Activated B cell treated with CpG ODN at 0.5 μM for 24 hours (primary cell): ENCODE results near the gene FBH1. TPM values are rescaled to one million over a fixed set of nuclear protein-coding genes. Genes with fewer than 3 reads are reported as not detected.
"Not testable (repeated sequence)": the region's sequence is repeated elsewhere in the genome, so short reads cannot be mapped to it uniquely, and the experiment has no call there.

Experiments
- ATAC-seq: fragments of 200-7000 bp; cut with Tn5 transposase; one replicate; pipeline ENCODE4 v1.10.0; 2021; ENCODE audit warnings: low read depth, mild to moderate bottlenecking, moderate library complexity
- CTCF ChIA-PET: fragments of 350-600 bp; sonication (Branson Sonifier 250); formaldehyde crosslinking; loops from one replicate; lab custom pipeline; 2021; ENCODE audit warnings: antibody characterized with exemption; lab: Charles Lee
- POLR2A ChIA-PET: fragments of 350-600 bp; sonication (Branson Sonifier 250); formaldehyde crosslinking; loops from one replicate; lab custom pipeline; 2021; ENCODE audit warnings: antibody characterized with exemption; lab: Charles Lee
- DNase-seq: peaks from one replicate; pipeline ENCODE4 v3.0.0; 2022
- H3K27ac Mint-ChIP-seq: one replicate; pipeline ENCODE4 v1.8.0; 2020; ENCODE audit warnings: mixed read lengths
- H3K27me3 Mint-ChIP-seq: one replicate; pipeline ENCODE4 v1.8.0; 2021; ENCODE audit warnings: mixed read lengths
- H3K36me3 Mint-ChIP-seq: one replicate; pipeline ENCODE4 v1.8.0; 2021; ENCODE audit warnings: low read depth, mixed read lengths
- H3K4me1 Mint-ChIP-seq: one replicate; pipeline ENCODE4 v1.8.0; 2021; ENCODE audit warnings: mixed read lengths
- H3K4me3 Mint-ChIP-seq: one replicate; pipeline ENCODE4 v1.8.0; 2020; ENCODE audit warnings: mild to moderate bottlenecking, mixed read lengths
- H3K9me3 Mint-ChIP-seq: one replicate; pipeline ENCODE4 v1.8.0; 2020; ENCODE audit warnings: mixed read lengths
- CTCF ChIP-seq: fragments of 200-600 bp; IDR thresholded peaks from one replicate; pipeline ENCODE4 v1.8.0; 2022; ENCODE audit warnings: antibody characterized with exemption, mild to moderate bottlenecking
- intact Hi-C: fragments of 100-400 bp; cut with micrococcal nuclease; formaldehyde crosslinking; loops from one replicate; pipeline ENCODE4 v1.15.1; 2024
- total RNA-seq: library from RNA; stranded (reverse); gene quantifications from 2 replicates; pipeline ENCODE4 v1.2.3, GENCODE V29; 2022

The FBH1 gene
- total RNA-seq, 1 donor from 2014 or later: 65.5 TPM

- DNase-seq: no peak
- H3K27ac Mint-ChIP-seq: no peak overlapping the region
- H3K36me3 Mint-ChIP-seq: peaks cover 6% of the 10 kb centered on the region
- no peaks in the 10 kb centered on the region for H3K27me3 Mint-ChIP-seq
- TF ChIP-seq CTCF: no peak
- intact Hi-C loops: no loop called here
- ATAC-seq: no peak
- POLR2A ChIA-PET: interaction anchor here (0.8 to 1.4 kb wide), 4 partner anchors 30 to 45 kb away, joined by 3 to 5 read pairs (median 4); partner anchors contain the start of gene GDI2
- H3K9me3 Mint-ChIP-seq: no peaks in the 10 kb centered on the region
- CTCF ChIA-PET: no interaction called here
- no peak overlapping the region for H3K4me3 Mint-ChIP-seq
- peaks cover 32% of the 10 kb centered on the region for H3K4me1 Mint-ChIP-seq
These were observed 31.2 kb upstream of the FBH1 start for GRCh38 chr10:5858811-5859210.

- ChIA-PET POLR2A (interaction anchor here (0.7 to 5.0 kb wide), 5 partner anchors 16 to 206 kb away, joined by 3 to 46 read pairs (median 3); partner anchors contain the start of gene GDI2), CTCF (no interaction called here)
- no peak for ATAC-seq
- Mint-ChIP-seq H3K4me3 (no peak overlapping the region), H3K36me3 (peaks cover 6% of the 10 kb centered on the region), H3K9me3 (no peaks in the 10 kb centered on the region), H3K4me1 (peaks cover 26% of the 10 kb centered on the region), H3K27ac (peak overlapping the region; percentile 20), H3K27me3 (no peaks in the 10 kb centered on the region)
- TF ChIP-seq CTCF: no peak
- intact Hi-C loops: no loop called here
- no peak for DNase-seq
These were observed 30.0 kb upstream of the FBH1 start for GRCh38 chr10:5860066-5860465.

GRCh38 chr10:5862360-5862961, 27.6 kb upstream of the FBH1 start:
- intact Hi-C loops: loop anchor here (1.0 kb wide), 2 partner anchors 10 to 11 kb away; no protein-coding TSS in a partner anchor
- ATAC-seq: peak; percentile 71
- Mint-ChIP-seq H3K27me3 (no peaks in the 10 kb centered on the region), H3K9me3 (no peaks in the 10 kb centered on the region), H3K27ac (peak overlapping the region; percentile 87), H3K36me3 (peaks cover 6% of the 10 kb centered on the region), H3K4me3 (peak overlapping the region; percentile 61), H3K4me1 (peaks cover 41% of the 10 kb centered on the region)
- POLR2A ChIA-PET: interaction anchor here (0.5 to 5.0 kb wide), 11 partner anchors 10 to 1830 kb away, joined by 3 to 46 read pairs (median 9); partner anchors contain the start of genes ANKRD16, FBH1 and GDI2
- CTCF ChIA-PET: interaction anchor here (0.7 to 2.0 kb wide), 5 partner anchors 11 to 44 kb away, joined by 3 to 8 read pairs (median 4); partner anchors contain the start of gene ANKRD16
- no peak for DNase-seq
- TF ChIP-seq CTCF: no peak

- intact Hi-C loops: loop anchor here (1.0 kb wide), 2 partner anchors 10 to 11 kb away; no protein-coding TSS in a partner anchor
- CTCF ChIA-PET: interaction anchor here (0.7 to 1.2 kb wide), 3 partner anchors 18 to 45 kb away, joined by 3 to 8 read pairs (median 3); partner anchors contain the start of gene ANKRD16
- DNase-seq, H3K36me3 Mint-ChIP-seq, H3K27me3 Mint-ChIP-seq, H3K4me3 Mint-ChIP-seq, H3K9me3 Mint-ChIP-seq, ATAC-seq: not testable (repeated sequence)
- POLR2A ChIA-PET: interaction anchor here (0.6 to 5.0 kb wide), 11 partner anchors 11 to 161 kb away, joined by 3 to 46 read pairs (median 9); partner anchors contain the start of genes ANKRD16, FBH1 and GDI2
- peak overlapping the region; percentile 87 for H3K27ac Mint-ChIP-seq
- peaks cover 44% of the 10 kb centered on the region for H3K4me1 Mint-ChIP-seq
These were observed 26.9 kb upstream of the FBH1 start for GRCh38 chr10:5862981-5863685.

- H3K36me3 Mint-ChIP-seq, ATAC-seq, H3K9me3 Mint-ChIP-seq, intact Hi-C loops, H3K27me3 Mint-ChIP-seq, CTCF ChIA-PET, DNase-seq: not testable (repeated sequence)
- Mint-ChIP-seq H3K27ac (peak overlapping the region; percentile 65), H3K4me1 (peaks cover 44% of the 10 kb centered on the region), H3K4me3 (peak overlapping the region; percentile 67)
- POLR2A ChIA-PET: interaction anchor here (0.6 to 3.9 kb wide), 3 partner anchors 23 to 284 kb away, joined by 3 to 21 read pairs (median 5); partner anchors contain the start of genes ANKRD16 and GDI2
These were observed 23.5 kb upstream of the FBH1 start for GRCh38 chr10:5866451-5867081.

- H3K9me3 Mint-ChIP-seq, H3K27me3 Mint-ChIP-seq, intact Hi-C loops, H3K36me3 Mint-ChIP-seq, ATAC-seq, H3K4me3 Mint-ChIP-seq, CTCF ChIA-PET, DNase-seq: not testable (repeated sequence)
- Mint-ChIP-seq H3K27ac (peak overlapping the region; percentile 65), H3K4me1 (peaks cover 44% of the 10 kb centered on the region)
- POLR2A ChIA-PET: interaction anchor here (0.6 to 3.9 kb wide), 3 partner anchors 23 to 285 kb away, joined by 3 to 21 read pairs (median 5); partner anchors contain the start of genes ANKRD16 and GDI2
These were observed 22.9 kb upstream of the FBH1 start for GRCh38 chr10:5867091-5867615.

GRCh38 chr10:5868383-5868782, 21.7 kb upstream of the FBH1 start:
- H3K27ac Mint-ChIP-seq, CTCF ChIA-PET, H3K9me3 Mint-ChIP-seq, intact Hi-C loops, H3K36me3 Mint-ChIP-seq, DNase-seq, H3K27me3 Mint-ChIP-seq, H3K4me3 Mint-ChIP-seq, ATAC-seq: not testable (repeated sequence)
- H3K4me1 Mint-ChIP-seq: peaks cover 38% of the 10 kb centered on the region
- POLR2A ChIA-PET: interaction anchor here (0.8 to 3.9 kb wide), 5 partner anchors 16 to 182 kb away, joined by 3 to 21 read pairs (median 7); partner anchors contain the start of gene GDI2
